C4-2B (cell line): ENCODE measurements around the gene ICA1L.

Source experiments
- ZFX ChIP-seq: fragments of 450-650 bp; IDR thresholded peaks from 2 replicates; pipeline ENCODE4 v1.6.1; 2017
- TF ChIP-seq, protein P1 (sequence below): fragments of 450-650 bp; conservative IDR thresholded peaks from 2 replicates; pipeline ENCODE4 v1.5.1; 2017; ENCODE audit warnings: mild to moderate bottlenecking

DNA sequence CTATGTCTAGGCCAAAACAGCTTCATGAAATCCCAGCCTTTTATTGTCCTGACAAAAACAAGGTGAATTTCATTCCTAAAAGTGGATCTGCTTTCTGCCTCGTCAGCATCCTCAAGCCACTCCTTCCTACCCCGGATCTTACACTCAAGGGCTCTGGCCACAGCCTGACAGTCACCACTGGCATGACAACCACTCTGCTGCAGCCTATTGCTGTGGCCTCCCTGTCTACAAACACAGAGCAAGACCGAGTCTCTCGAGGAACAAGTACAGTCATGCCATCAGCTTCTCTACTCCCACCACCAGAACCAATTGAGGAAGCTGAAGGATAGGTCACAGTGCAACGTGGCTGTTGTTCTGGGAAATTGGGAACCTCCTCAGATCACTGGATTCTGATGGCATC lies 106.1 kb downstream of the ICA1L start:
- TF ChIP-seq, protein P1, sequence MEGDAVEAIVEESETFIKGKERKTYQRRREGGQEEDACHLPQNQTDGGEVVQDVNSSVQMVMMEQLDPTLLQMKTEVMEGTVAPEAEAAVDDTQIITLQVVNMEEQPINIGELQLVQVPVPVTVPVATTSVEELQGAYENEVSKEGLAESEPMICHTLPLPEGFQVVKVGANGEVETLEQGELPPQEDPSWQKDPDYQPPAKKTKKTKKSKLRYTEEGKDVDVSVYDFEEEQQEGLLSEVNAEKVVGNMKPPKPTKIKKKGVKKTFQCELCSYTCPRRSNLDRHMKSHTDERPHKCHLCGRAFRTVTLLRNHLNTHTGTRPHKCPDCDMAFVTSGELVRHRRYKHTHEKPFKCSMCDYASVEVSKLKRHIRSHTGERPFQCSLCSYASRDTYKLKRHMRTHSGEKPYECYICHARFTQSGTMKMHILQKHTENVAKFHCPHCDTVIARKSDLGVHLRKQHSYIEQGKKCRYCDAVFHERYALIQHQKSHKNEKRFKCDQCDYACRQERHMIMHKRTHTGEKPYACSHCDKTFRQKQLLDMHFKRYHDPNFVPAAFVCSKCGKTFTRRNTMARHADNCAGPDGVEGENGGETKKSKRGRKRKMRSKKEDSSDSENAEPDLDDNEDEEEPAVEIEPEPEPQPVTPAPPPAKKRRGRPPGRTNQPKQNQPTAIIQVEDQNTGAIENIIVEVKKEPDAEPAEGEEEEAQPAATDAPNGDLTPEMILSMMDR, result no peak
- no peak for TF ChIP-seq ZFX
